ENCODE data around the gene DSEL. TPM values are rescaled to one million over a fixed set of nuclear protein-coding genes. Genes with fewer than 3 reads are reported as not detected.

The DSEL gene
- total RNA-seq, 1 donor from 2014 or later = 71.4 TPM

GRCh38 chr18:67500522-67501205, 15.9 kb downstream of the DSEL start:
- no peak for DNase-seq

GRCh38 chr18:67496469-67496868, 20.1 kb downstream of the DSEL start:
- DNase-seq = no peak

GRCh38 chr18:67486534-67486933, 30.0 kb downstream of the DSEL start:
- DNase-seq = no peak

GRCh38 chr18:67485655-67486054, 30.9 kb downstream of the DSEL start:
- no peak for DNase-seq

GRCh38 chr18:67484458-67484857, 32.1 kb downstream of the DSEL start:
- DNase-seq = no peak

- DNase-seq = no peak
These were observed 32.6 kb downstream of the DSEL start for GRCh38 chr18:67483952-67484351.

- DNase-seq = no peak
These were observed 33.3 kb downstream of the DSEL start for GRCh38 chr18:67483237-67483636.

GRCh38 chr18:67478249-67478648, 38.3 kb downstream of the DSEL start:
- no peak for DNase-seq

- no peak for DNase-seq
These were observed 39.0 kb downstream of the DSEL start for GRCh38 chr18:67477522-67477921.

GRCh38 chr18:67476585-67476984, 39.9 kb downstream of the DSEL start:
- DNase-seq = no peak

GRCh38 chr18:67475673-67476072, 40.8 kb downstream of the DSEL start:
- no peak for DNase-seq

GRCh38 chr18:67468038-67468437, 48.5 kb downstream of the DSEL start:
- no peak for DNase-seq

- no peak for DNase-seq
These were observed 49.3 kb downstream of the DSEL start for GRCh38 chr18:67467188-67467587.

- DNase-seq = no peak
These were observed 52.0 kb downstream of the DSEL start for GRCh38 chr18:67464499-67464898.

- no peak for DNase-seq
These were observed 52.7 kb downstream of the DSEL start for GRCh38 chr18:67463829-67464228.

GRCh38 chr18:67456711-67457110, 59.8 kb downstream of the DSEL start:
- DNase-seq = no peak
